Endothelial cell (in vitro differentiated cells): ENCODE data around the gene GIMAP1. TPM values are rescaled to one million over a fixed set of nuclear protein-coding genes. Genes with fewer than 3 reads are reported as not detected.

Experiments used
- DNase-seq: peaks from one replicate; pipeline ENCODE4 v3.0.0; 2021; ENCODE audit warnings: low spot score
- H3K27ac Mint-ChIP-seq: one replicate; pipeline ENCODE4 v1.8.0; 2021; ENCODE audit warnings: mixed read lengths, inconsistent platforms; ENCODE audit not compliant: unreplicated experiment
- H3K27me3 Mint-ChIP-seq: one replicate; pipeline ENCODE4 v1.8.0; 2021; ENCODE audit warnings: mild to moderate bottlenecking, moderate library complexity, mixed read lengths, inconsistent platforms; ENCODE audit not compliant: unreplicated experiment
- H3K36me3 Mint-ChIP-seq: one replicate; pipeline ENCODE4 v1.8.0; 2021; ENCODE audit warnings: mild to moderate bottlenecking, low read depth, mixed read lengths, inconsistent platforms; ENCODE audit not compliant: unreplicated experiment
- H3K4me1 Mint-ChIP-seq: one replicate; pipeline ENCODE4 v1.8.0; 2021; ENCODE audit warnings: mild to moderate bottlenecking, mixed read lengths, inconsistent platforms; ENCODE audit not compliant: unreplicated experiment
- H3K4me3 Mint-ChIP-seq: one replicate; pipeline ENCODE4 v1.8.0; 2021; ENCODE audit warnings: mild to moderate bottlenecking, mixed read lengths, inconsistent platforms; ENCODE audit not compliant: unreplicated experiment
- H3K9me3 Mint-ChIP-seq: one replicate; pipeline ENCODE4 v1.8.0; 2021; ENCODE audit warnings: mixed read lengths, inconsistent platforms; ENCODE audit not compliant: unreplicated experiment
- total RNA-seq: library from RNA; stranded (reverse); fragmentation: NEBNext Ultra II Directional; extraction: Animal tissue kit (Norgen Biotek cat#: 25700); gene quantifications from one replicate; pipeline ENCODE4 v1.2.1, GENCODE V29; 2021; ENCODE audit not compliant: unreplicated experiment
- TF ChIP-seq, protein P1 (sequence below): fragments of 200-600 bp; sonication (generic); IDR thresholded peaks from one replicate; pipeline ENCODE4 v1.5.0; 2021; ENCODE audit warnings: antibody characterized with exemption; ENCODE audit not compliant: unreplicated experiment

GIMAP1 gene
- total RNA-seq, 1 donor from 2014 or later, result 3.6 TPM

DNA sequence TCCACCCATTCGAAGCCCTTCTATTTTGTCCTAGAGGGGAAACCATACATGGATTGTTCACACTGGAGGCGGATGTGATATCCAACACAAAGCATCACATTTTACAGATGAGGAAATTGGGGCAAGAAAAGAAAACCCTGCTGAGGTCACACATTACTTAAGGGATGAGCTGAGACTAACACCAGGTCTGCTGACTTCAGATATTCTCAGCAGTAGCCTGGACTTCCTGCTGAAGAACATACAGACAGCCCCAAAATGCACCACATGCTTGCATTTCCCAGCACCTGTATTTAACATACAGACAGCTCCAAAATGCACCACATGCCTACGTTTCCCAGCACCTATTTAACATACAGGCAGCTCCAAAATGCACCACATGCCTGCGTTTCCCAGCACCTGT is 32.0 kb downstream of the GIMAP1 start:
- Mint-ChIP-seq H3K4me3 (peak overlapping the region; percentile 32), H3K4me1 (peaks cover 29% of the 10 kb centered on the region), H3K27me3 (peaks cover 20% of the 10 kb centered on the region)

DNA sequence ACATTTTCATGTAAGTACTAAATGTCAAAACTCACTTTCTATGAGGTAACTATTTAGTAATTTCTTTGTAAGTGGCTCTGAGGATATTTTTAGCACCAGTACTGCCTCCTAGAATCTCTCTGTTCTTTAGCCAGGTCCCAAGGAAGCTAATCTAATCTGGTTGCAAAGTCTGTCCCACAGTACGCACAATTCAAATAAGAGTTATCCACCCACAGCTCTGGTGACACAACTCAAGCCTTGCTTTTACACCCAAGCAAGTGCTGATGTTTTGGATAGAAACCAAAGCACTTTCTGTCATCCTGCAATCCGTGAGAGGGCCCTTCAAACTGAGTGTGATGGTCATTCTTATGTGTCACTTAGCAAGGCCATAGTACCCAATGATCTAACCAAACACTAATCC is 35.3 kb downstream of the GIMAP1 start:
- DNase-seq, result no peak
- TF ChIP-seq, protein P1, sequence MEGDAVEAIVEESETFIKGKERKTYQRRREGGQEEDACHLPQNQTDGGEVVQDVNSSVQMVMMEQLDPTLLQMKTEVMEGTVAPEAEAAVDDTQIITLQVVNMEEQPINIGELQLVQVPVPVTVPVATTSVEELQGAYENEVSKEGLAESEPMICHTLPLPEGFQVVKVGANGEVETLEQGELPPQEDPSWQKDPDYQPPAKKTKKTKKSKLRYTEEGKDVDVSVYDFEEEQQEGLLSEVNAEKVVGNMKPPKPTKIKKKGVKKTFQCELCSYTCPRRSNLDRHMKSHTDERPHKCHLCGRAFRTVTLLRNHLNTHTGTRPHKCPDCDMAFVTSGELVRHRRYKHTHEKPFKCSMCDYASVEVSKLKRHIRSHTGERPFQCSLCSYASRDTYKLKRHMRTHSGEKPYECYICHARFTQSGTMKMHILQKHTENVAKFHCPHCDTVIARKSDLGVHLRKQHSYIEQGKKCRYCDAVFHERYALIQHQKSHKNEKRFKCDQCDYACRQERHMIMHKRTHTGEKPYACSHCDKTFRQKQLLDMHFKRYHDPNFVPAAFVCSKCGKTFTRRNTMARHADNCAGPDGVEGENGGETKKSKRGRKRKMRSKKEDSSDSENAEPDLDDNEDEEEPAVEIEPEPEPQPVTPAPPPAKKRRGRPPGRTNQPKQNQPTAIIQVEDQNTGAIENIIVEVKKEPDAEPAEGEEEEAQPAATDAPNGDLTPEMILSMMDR, result no peak
- peaks cover 27% of the 10 kb centered on the region for H3K4me1 Mint-ChIP-seq
- no peak overlapping the region for H3K27ac Mint-ChIP-seq
- peaks cover 10% of the 10 kb centered on the region for H3K36me3 Mint-ChIP-seq
- no peaks in the 10 kb centered on the region for H3K9me3 Mint-ChIP-seq
- H3K27me3 Mint-ChIP-seq, result peaks cover 10% of the 10 kb centered on the region
- no peak overlapping the region for H3K4me3 Mint-ChIP-seq

More for the DNA sequence above, 32.0 kb downstream of the GIMAP1 start:
- Mint-ChIP-seq H3K36me3 (peaks cover 37% of the 10 kb centered on the region), H3K27ac (no peak overlapping the region), H3K9me3 (no peaks in the 10 kb centered on the region)
- TF ChIP-seq, protein P1, result no peak
- DNase-seq, result no peak

DNA sequence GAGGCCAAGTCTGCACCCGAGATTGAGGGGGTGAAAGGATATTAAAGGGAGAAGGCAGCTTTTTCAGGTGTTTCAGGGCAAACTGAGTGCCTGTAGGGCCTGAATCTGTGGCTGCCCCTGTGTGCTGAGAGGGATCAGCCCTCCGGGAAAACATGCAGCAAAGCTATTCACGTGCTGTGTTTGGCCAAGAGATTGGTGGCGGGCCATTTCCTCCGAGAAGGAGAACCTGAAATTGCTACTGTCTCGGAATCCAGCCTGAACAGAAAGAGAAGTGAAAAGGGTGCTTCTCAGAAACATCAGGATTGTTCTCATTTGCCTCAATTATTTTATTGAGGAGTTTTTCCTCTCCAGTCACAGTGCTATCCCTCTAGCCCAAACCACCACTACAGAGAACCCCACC is 36.8 kb downstream of the GIMAP1 start:
- H3K27ac Mint-ChIP-seq, result no peak overlapping the region
- no peak overlapping the region for H3K4me3 Mint-ChIP-seq
- TF ChIP-seq, protein P1, result no peak
- H3K27me3 Mint-ChIP-seq, result peaks cover 6% of the 10 kb centered on the region
- peaks cover 27% of the 10 kb centered on the region for H3K4me1 Mint-ChIP-seq
- DNase-seq, result no peak
- no peaks in the 10 kb centered on the region for H3K9me3 Mint-ChIP-seq
- peaks cover under 1% of the 10 kb centered on the region for H3K36me3 Mint-ChIP-seq

DNA sequence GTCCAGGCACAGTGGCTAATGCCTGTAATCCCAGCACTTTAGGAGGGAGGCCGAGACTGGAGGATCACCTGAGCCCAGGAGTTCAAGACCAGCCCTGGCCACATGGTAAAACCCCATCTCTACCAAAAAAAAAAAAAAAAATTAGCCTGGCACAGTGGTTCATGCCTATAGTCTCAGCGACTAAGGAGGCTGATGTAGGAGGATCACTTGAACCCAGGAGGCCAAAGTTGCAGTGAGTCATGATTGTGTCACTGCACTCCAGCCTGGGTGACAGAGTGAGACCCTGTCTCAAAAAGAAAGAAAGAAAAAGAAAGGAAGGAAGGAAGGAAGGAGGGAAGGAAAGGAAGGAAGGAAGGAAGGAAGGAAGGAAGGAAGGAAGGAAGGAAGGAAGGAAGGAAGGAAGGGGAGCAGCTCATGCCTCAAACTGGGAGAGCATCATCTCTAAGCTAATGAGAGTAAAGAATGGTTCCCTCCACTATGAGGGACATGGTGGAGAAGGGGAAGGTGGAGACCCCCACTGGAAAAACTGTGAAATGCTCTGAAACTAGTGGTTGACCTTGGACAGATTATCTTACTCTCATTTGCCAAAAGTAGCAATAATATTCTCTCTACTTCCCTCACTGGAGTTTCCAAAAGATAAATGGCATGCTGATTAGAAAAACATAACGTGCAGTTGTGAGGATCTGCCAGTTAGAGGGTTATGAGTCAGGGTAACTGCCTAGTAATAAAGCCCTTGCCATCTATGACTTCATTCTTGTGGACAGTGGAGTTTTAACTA is 37.6 kb downstream of the GIMAP1 start:
- no peak overlapping the region for H3K27ac Mint-ChIP-seq
- H3K4me1 Mint-ChIP-seq, result peaks cover 26% of the 10 kb centered on the region
- DNase-seq, result no peak
- no peaks in the 10 kb centered on the region for H3K36me3 Mint-ChIP-seq
- H3K27me3 Mint-ChIP-seq, result peaks cover 3% of the 10 kb centered on the region
- H3K4me3 Mint-ChIP-seq, result no peak overlapping the region
- H3K9me3 Mint-ChIP-seq, result no peaks in the 10 kb centered on the region
- TF ChIP-seq, protein P1, result peak; percentile 24

DNA sequence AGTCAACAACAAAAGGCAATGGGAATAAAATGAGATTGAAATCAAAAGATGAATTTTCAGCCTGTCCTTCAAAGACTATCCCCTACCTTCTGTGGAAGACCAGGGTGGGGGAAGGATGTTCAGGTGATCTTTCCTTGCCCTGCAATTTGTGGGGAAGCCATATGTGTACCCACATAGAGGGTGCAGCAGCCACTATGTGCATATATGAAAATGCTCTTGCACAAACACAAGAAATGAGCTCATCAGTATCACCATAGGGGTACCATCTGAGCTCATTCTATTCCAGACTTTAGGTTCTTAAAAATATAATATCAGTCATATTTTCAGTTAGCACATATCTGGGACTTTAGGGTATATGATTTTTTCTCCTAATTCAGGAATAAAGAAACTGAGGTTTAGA is 38.5 kb downstream of the GIMAP1 start:
- peak overlapping the region; percentile 67 for H3K27ac Mint-ChIP-seq
- H3K4me1 Mint-ChIP-seq, result peaks cover 26% of the 10 kb centered on the region
- H3K36me3 Mint-ChIP-seq, result no peaks in the 10 kb centered on the region
- TF ChIP-seq, protein P1, result no peak
- no peak for DNase-seq
- H3K27me3 Mint-ChIP-seq, result no peaks in the 10 kb centered on the region
- no peaks in the 10 kb centered on the region for H3K9me3 Mint-ChIP-seq
- no peak overlapping the region for H3K4me3 Mint-ChIP-seq
